HG03025 (cell line): ENCODE data around the gene HMG20B.

Source experiments
- ATAC-seq: cut with Tn5 transposase; IDR thresholded peaks from one replicate; pipeline ENCODE4 v1.9.1; 2021; ENCODE audit warnings: mild to moderate bottlenecking, moderate library complexity; ENCODE audit not compliant: unreplicated experiment, low FRiP score

HMG20B gene

GRCh38 chr19:3604987-3605343 lies 32.2 kb downstream of the HMG20B start:
- ATAC-seq: no peak

GRCh38 chr19:3605361-3605760 lies 32.6 kb downstream of the HMG20B start:
- no peak for ATAC-seq

- ATAC-seq: no peak
Measured at GRCh38 chr19:3605770-3606169, 33.0 kb downstream of the HMG20B start.

GRCh38 chr19:3606174-3606689 lies 33.5 kb downstream of the HMG20B start:
- ATAC-seq: no peak

GRCh38 chr19:3606690-3607289 lies 34.0 kb downstream of the HMG20B start, which contains the start of gene TBXA2R:
TBXA2R (minus strand) TSS chr19:3606875; CDS start chr19:3600634, 6,241 bp downstream.
- no peak for ATAC-seq

- no peak for ATAC-seq
Measured at GRCh38 chr19:3607303-3608078, 34.7 kb downstream of the HMG20B start.

GRCh38 chr19:3608079-3608641 lies 35.4 kb downstream of the HMG20B start:
- no peak for ATAC-seq

- no peak for ATAC-seq
Measured at GRCh38 chr19:3608750-3609322, 36.1 kb downstream of the HMG20B start.

- ATAC-seq: no peak
Measured at GRCh38 chr19:3609779-3610719, 37.3 kb downstream of the HMG20B start.

- ATAC-seq: no peak
Measured at GRCh38 chr19:3610745-3611717, 38.3 kb downstream of the HMG20B start.

GRCh38 chr19:3611841-3612240 lies 39.1 kb downstream of the HMG20B start:
- ATAC-seq: no peak

- no peak for ATAC-seq
Measured at GRCh38 chr19:3612330-3612729, 39.6 kb downstream of the HMG20B start.

GRCh38 chr19:3612901-3613741 lies 40.4 kb downstream of the HMG20B start:
- ATAC-seq: no peak

GRCh38 chr19:3613818-3614661 lies 41.3 kb downstream of the HMG20B start:
- no peak for ATAC-seq

- ATAC-seq: no peak
Measured at GRCh38 chr19:3614858-3615505, 42.2 kb downstream of the HMG20B start.

- no peak for ATAC-seq
Measured at GRCh38 chr19:3615524-3616135, 42.9 kb downstream of the HMG20B start.
